Keratinocyte (primary cell): Measurements from ENCODE around the gene IRF6. TPM values are rescaled to one million over a fixed set of nuclear protein-coding genes. Genes with fewer than 3 reads are reported as not detected.

Experiments
- DNase-seq: peaks from one replicate; pipeline ENCODE4 v3.0.0-alpha.2; 2011; ENCODE audit warnings: low read depth, missing footprints, low spot score
- FAIRE-seq: peaks from 2 replicates; lab custom pipeline; 2011; peaks lifted over from hg19 to GRCh38; lab: Jason Lieb, UNC
- H2AFZ ChIP-seq: 2 replicates; pipeline ENCODE4 v1.6.0; 2012; ENCODE audit warnings: low read length, control low read depth, inconsistent platforms; ENCODE audit not compliant: control insufficient read depth
- H3K27ac ChIP-seq: 2 replicates; pipeline ENCODE4 v1.5.1; 2011; ENCODE audit warnings: low read length; ENCODE audit not compliant: control insufficient read depth, insufficient read depth
- H3K27me3 ChIP-seq: 3 replicates; pipeline ENCODE4 v1.6.0; 2011; ENCODE audit warnings: low read length; ENCODE audit not compliant: control insufficient read depth, insufficient read depth; ENCODE audit errors: extremely low read depth
- H3K36me3 ChIP-seq, 2 experiments: 2 replicates in 1 of 2; 3 replicates in 1 of 2; pipeline ENCODE4 v1.5.1; 2011; ENCODE audit warnings: low read length in 2 of 2, mild to moderate bottlenecking in 1 of 2; ENCODE audit not compliant: control insufficient read depth in 2 of 2, insufficient read depth in 2 of 2; ENCODE audit errors: extremely low read depth in 1 of 2
- H3K4me1 ChIP-seq: 3 replicates; pipeline ENCODE4 v1.5.1; 2011; ENCODE audit warnings: low read length; ENCODE audit not compliant: control insufficient read depth, insufficient read depth; ENCODE audit errors: extremely low read depth
- H3K4me2 ChIP-seq: 3 replicates; pipeline ENCODE4 v1.6.0; 2011; ENCODE audit warnings: low read depth, low read length; ENCODE audit not compliant: control insufficient read depth, insufficient read depth; ENCODE audit errors: extremely low read depth
- H3K4me3 ChIP-seq, 3 experiments: fragments of 200-600 bp in 1 of 3; sonication (generic) in 1 of 3; 2 replicates in 2 of 3; 3 replicates in 1 of 3; pipeline ENCODE4 v1.5.1; 2011 to 2016; ENCODE audit warnings: low read length in 3 of 3, mild to moderate bottlenecking in 3 of 3, control low read depth in 2 of 3, inconsistent platforms in 1 of 3, low read depth in 1 of 3, mixed read lengths in 1 of 3, mixed run types in 1 of 3, moderate library complexity in 1 of 3; ENCODE audit not compliant: control insufficient read depth in 2 of 3, insufficient read depth in 2 of 3; ENCODE audit errors: extremely low read depth in 1 of 3
- H3K79me2 ChIP-seq: 2 replicates; pipeline ENCODE4 v1.6.0; 2012; ENCODE audit warnings: low read length; ENCODE audit not compliant: control insufficient read depth, insufficient read depth
- H3K9ac ChIP-seq: 3 replicates; pipeline ENCODE4 v1.6.0; 2011; ENCODE audit warnings: low read length; ENCODE audit not compliant: control insufficient read depth, insufficient read depth; ENCODE audit errors: extremely low read depth
- H3K9me1 ChIP-seq: 3 replicates; pipeline ENCODE4 v1.6.0; 2011; ENCODE audit warnings: low read length; ENCODE audit not compliant: control insufficient read depth, insufficient read depth; ENCODE audit errors: extremely low read depth
- H3K9me3 ChIP-seq: 2 replicates; pipeline ENCODE4 v1.5.1; 2012; ENCODE audit warnings: low read depth, low read length; ENCODE audit not compliant: control insufficient read depth
- H4K20me1 ChIP-seq: 3 replicates; pipeline ENCODE4 v1.6.0; 2011; ENCODE audit warnings: low read length; ENCODE audit not compliant: control insufficient read depth, insufficient read depth; ENCODE audit errors: extremely low read depth
- CTCF ChIP-seq, 3 experiments: IDR thresholded peaks in 1 of 3; conservative IDR thresholded peaks in 1 of 3; optimal IDR thresholded peaks in 1 of 3; 2 replicates in 2 of 3; 3 replicates in 1 of 3; pipeline versions ENCODE3 to v1.5.1; 2011; ENCODE audit warnings: low read length in 3 of 3, mild to moderate bottlenecking in 3 of 3, moderate library complexity in 2 of 3, control low read depth in 1 of 3, inconsistent platforms in 1 of 3; ENCODE audit not compliant: insufficient read depth in 2 of 3; ENCODE audit errors: extremely low read depth in 1 of 3
- EZH2 ChIP-seq: IDR thresholded peaks from one replicate; pipeline ENCODE4 v1.6.1; 2012; ENCODE audit warnings: inconsistent platforms, mild to moderate bottlenecking, low read length, moderate library complexity
- dilution Hi-C: fragments of 300-500 bp; cut with MboI; formaldehyde crosslinking; loops from one replicate; pipeline ENCODE4 v1.7.0; 2020; ENCODE audit warnings: low sequenced_read_pairs; ENCODE audit not compliant: extremely low pct_ligation_motif_present
- polyA plus RNA-seq, 5 experiments: library from polyadenylated mRNA; depleted of rRNA in 3 of 5; stranded (reverse) in 3 of 5; stranded (forward) in 1 of 5; unstranded in 1 of 5; fragments of >200 nt; gene quantifications; 1 replicate in 1 of 5; 2 replicates in 3 of 5; 3 replicates in 1 of 5; pipeline versions ENCODE4 v1.2.1 to v1.2.3, GENCODE V29; 2011 to 2012; ENCODE audit warnings: missing spikeins in 2 of 5, low read depth in 1 of 5, low replicate concordance in 1 of 5

IRF6 gene
- polyA plus RNA-seq, 1 donor (not counting 4 experiments of a cell fraction or from before 2014, with no cell fraction given): 476 TPM

GRCh38 chr1:209839875-209840546 is 34.1 kb upstream of the IRF6 start:
- H3K9ac ChIP-seq: peak overlapping the region; percentile 59
- dilution Hi-C loops: loop anchor here (25.0 kb wide), 1 partner anchor 147 kb away; no protein-coding TSS in a partner anchor
- TF ChIP-seq EZH2 (no peak), CTCF (optimal IDR thresholded peaks at IDR 0.05 in 1 of 3, IDR thresholded peaks at IDR 0.05 in 1 of 3, conservative IDR thresholded peaks at IDR 0.05 in 1 of 3; ENCODE audit: extremely low read depth in 1 of 3, insufficient read depth in 2 of 3, low read length in 3 of 3) (no peak)
- no peaks in the 10 kb centered on the region for H4K20me1 ChIP-seq
- H3K4me1 ChIP-seq: peaks cover 20% of the 10 kb centered on the region
- H3K27ac ChIP-seq: peak overlapping the region; percentile 96
- peak overlapping the region in 2 of 3 experiments; percentile 6 to 29 for H3K4me3 ChIP-seq
- no peaks in the 10 kb centered on the region for H3K9me3 ChIP-seq
- peaks cover 31 to 70% of the 10 kb centered on the region in 2 experiments for H3K36me3 ChIP-seq
- H2AFZ ChIP-seq: no peak overlapping the region
- FAIRE-seq (peak; percentile 99), DNase-seq (peak; percentile 82)
- peaks cover 2% of the 10 kb centered on the region for H3K9me1 ChIP-seq
- peaks cover 3% of the 10 kb centered on the region for H3K79me2 ChIP-seq
- H3K4me2 ChIP-seq: peak overlapping the region; percentile 65
- H3K27me3 ChIP-seq: no peaks in the 10 kb centered on the region

- no peak overlapping the region for H2AFZ ChIP-seq
- peaks cover 2% of the 10 kb centered on the region for H3K9me1 ChIP-seq
- peaks cover 5% of the 10 kb centered on the region for H3K79me2 ChIP-seq
- peaks cover 20% of the 10 kb centered on the region for H3K4me1 ChIP-seq
- H3K4me2 ChIP-seq: no peak overlapping the region
- DNase-seq (no peak), FAIRE-seq (no peak)
- H3K36me3 ChIP-seq: peaks cover 28 to 73% of the 10 kb centered on the region in 2 experiments
- no peaks in the 10 kb centered on the region for H4K20me1 ChIP-seq
- H3K4me3 ChIP-seq: no peak overlapping the region
- no peaks in the 10 kb centered on the region for H3K27me3 ChIP-seq
- H3K9ac ChIP-seq: no peak overlapping the region
- dilution Hi-C loops: loop anchor here (25.0 kb wide), 1 partner anchor 149 kb away; no protein-coding TSS in a partner anchor
- peak overlapping the region; percentile 96 for H3K27ac ChIP-seq
- TF ChIP-seq CTCF (optimal IDR thresholded peaks at IDR 0.05 in 1 of 3, IDR thresholded peaks at IDR 0.05 in 1 of 3, conservative IDR thresholded peaks at IDR 0.05 in 1 of 3; ENCODE audit: extremely low read depth in 1 of 3, insufficient read depth in 2 of 3, low read length in 3 of 3): no peak
- TF ChIP-seq EZH2: no peak
- no peaks in the 10 kb centered on the region for H3K9me3 ChIP-seq
Observed at GRCh38 chr1:209838537-209838936, 32.6 kb upstream of the IRF6 start.
